ENCODE measurements around the gene ADTRP.

Gene ADTRP

DNA sequence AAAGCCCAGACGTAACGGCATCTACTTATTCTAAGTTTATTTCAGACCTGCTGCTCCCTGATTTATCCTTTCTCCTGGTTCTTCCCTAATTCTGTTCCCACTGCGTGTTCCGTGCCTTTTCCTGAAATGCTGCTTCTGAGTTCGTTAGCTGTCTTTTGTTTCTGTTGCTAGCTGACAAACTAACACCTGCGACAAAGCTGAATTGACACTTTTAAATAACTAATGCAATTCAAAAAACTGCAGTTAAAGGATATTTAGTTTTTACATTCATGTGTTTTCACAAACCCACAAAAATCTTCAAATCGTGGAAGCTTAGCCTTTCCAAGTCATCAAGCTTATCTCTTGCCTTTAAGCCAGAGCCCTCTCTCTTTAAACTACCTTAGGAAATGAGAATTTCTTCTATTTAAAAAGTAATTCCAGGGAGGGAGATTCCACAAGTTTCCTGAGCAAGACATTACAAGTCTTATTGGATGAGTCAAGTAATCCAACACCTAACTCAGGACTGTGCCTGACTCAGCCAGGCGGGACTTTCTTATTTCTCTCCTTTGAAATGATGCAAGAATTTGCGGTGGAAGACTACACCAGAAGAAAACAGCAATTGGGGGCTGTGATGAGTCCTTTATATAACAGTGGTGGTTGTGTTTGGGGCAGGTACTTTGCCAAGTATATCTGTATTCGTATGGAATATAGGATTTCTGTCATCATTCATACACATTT, 6.3 kb downstream of the ADTRP start:
- no peak for DNase-seq

DNA sequence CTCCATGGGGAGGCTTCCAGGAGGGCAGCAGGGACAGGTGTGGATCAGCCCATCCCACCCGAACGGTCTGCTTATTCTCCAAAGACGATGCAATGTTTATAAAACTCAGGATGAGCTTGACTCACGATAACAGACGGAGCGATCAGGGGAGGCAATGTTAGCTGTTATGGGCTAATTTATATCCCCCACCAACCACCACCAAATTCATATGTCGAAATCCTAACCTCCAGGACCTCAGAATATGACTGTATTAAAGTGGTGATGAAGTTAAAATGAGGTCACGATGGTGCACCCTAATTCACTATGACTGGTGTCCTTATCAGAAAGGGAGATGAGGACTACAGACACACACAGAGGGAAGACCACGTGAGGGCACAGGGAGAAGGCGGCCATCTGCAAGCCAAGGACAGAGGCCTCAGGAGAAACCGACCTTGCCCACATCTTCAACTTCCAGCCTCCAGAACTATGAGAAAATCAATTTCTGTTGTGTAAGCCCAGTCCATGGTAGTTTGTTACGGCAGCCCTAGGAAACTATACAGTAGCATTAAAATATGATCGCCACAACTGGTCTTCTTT, 7.0 kb downstream of the ADTRP start:
- DNase-seq, result no peak

DNA sequence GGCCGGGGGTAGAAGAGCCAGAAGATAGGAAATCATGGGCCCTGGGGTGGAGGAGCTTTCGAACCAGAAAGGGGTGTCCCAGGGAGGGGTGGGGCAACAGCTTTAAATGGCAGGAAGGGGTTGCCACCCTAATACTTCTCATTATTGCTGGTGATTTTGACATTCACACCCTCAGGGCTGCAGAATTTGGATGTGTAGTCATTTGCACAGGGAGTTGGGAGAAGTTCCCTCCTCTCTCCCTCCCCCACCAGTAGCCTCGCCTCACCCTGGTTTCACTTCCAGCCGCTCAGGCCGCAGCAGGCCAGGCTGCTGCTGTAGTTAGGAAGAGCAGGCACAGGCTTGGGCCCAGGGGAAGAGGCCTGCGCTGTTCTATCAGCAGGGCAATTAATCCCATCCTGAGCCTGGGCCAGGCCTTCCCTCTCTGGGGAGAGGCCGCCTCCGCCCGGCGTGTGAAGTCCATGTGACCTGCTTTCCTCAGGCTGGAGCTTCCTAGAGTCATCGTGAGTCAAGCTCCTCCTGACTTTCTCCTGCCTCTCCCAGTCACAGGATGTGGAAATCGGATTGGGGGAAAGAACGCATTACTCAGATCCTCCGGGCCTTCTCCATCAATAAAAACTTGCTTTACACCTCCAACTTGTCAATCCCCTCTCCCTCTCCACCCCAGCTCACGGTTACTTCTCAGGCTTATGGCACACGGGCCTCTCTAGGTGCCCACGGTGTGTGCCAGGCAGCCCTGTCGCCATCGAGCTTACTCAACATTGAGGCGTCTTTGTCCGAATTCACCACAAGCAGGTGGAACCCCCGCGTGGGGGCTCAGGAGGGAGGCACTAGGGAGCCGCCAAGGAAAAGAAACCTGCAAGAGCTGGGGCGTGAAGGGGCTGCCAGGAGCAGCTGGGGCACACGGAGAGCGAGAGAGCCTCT, 7.8 kb downstream of the ADTRP start:
- DNase-seq, result no peak

DNA sequence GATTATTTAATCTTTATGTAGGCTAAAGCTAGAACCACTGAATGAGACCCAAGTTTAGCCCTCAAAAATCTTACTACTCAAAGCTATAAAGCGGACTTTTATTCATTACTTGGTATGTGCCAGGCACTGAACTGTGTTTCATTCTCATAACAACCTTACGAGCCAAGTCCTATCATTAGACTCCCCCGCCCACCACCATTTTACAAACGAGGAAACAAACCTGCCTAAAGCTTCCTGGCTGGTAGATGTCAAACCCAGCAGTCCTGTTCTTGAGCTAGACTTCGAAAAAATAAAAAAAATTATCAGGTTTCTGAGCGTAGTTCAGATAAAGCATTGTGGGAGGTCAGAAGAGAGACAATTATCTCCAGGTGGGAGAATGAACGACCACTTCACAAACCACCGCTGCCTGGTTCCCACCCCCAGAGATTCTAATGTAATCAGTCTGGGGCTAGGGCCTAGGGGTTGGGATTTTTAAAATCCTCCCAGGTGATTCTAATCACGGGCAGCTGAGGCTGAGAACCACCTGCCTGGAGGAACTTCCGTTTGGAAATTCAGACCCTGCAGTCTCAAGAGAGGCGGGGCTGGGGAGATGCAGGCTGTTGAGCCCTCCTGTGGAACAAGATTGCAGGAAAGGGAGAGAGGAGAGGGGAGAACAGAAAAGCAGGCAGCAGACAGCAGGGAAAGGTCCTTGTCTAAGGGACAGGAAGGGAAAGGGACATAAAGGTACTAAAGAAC, 8.6 kb downstream of the ADTRP start:
- no peak for DNase-seq

DNA sequence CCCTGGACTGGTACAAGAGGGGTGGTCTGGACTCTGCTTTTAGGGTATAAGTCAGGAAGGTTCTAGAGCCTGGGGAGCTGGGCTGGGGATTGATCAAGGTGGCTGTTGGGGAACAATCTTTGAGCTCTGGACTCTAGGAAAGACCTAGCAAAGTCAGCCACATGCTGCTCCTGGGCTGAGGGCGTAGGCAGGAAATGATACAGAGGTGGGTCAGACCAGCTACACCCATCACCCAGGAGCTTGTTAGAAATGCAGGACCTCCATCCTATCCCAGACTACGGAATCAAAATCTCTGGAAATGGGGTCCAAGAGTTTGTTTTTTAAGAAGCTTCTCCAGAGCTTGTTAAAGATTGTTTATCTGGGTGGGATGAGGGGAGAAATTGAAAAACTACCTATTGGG, 9.4 kb downstream of the ADTRP start:
- no peak for DNase-seq

DNA sequence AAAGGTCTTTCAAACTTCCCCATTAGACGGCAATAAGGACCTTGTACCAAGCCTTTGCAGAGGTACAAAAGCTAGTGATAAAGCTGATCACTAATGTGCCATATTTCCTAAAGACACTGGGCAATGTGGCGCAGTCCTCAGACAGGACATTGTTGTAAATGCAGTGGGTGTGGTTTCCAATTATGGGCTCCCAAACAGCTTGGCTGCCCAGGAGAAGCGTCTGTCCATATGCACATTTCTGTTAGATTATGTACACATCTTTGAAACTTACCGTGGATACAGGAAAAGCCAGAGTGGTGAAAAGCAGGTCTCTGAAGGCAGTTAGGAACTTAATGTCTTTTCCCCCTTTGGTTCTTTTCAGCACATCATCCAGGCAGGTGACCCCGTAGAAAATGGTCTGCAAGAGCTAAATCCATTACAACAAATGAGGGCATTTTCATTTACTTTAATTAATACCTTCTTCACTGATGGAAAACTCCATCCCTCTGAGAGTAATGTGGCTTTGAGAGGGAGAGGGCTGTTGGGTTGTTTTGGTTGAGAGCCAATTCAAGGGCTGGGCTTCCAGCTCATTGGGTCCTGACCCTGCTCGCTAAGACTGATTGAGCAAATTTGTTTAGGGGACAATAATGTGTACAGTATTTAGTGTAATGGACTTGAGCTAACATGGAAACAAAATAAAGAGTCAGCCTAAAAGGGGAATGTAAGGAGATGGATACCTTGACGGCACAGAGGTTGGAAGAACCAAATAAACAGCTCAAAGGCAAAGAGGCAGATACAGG, 10.4 kb downstream of the ADTRP start:
- DNase-seq, result no peak

GRCh38 chr6:11767458-11767857, 11.1 kb downstream of the ADTRP start:
- DNase-seq, result no peak

DNA sequence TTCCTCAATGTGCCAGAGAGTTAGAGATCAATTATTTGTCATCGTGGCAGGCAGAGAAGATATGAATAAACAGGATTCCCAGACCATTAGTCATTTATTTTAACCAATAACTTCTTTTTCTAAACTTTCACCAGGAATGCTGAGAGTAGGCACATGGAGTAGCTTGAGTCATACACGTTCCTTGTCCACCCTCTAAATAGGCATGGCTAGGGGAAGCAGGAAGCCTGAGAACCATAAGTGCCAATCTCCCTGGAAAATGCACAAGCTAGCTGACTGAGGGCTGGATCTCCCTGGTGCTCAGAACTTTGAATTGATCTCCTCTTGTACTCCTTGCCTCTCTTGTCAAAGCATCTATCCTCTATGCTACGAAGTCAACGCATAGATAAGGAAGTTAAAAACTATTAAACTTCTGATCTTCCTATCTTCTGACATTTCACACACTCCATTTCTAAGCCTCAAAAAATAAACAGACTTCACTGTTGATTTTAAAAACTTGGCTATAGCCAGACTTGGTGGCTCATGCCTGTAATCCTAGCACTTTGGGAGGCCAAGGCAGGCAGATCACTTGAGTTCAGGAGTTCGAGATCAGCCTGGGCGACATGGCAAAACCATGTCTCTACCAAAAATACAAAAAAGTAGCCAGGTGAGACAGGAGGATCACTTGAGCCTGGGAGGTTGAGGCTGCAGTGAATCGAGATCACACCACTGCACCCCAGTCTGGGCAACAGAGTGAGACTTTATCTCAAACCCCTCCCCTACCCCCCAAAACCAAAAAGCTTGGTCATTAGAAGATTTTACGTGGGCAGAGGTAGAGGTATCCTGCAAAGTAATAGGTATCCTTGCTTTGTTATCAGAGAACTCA, 11.8 kb downstream of the ADTRP start:
- no peak for DNase-seq

DNA sequence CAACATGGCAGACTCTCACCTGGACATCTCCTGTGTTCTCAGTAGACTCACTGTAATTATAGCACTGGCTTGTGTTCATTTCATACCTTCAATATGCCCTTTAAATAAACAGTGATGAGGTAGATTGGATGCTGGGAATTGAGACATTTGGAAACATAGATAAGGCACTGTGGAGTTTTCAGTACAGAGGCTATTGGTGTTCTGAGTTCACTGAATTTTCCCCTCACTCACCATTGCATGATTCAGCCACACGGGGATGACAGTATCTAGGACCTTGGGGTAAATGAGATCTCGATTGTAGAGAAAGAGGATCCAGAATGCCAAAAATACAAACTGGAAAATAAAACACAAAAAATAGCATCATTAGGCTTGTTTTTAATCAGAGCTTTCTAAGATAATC, 12.6 kb downstream of the ADTRP start:
- DNase-seq, result no peak

DNA sequence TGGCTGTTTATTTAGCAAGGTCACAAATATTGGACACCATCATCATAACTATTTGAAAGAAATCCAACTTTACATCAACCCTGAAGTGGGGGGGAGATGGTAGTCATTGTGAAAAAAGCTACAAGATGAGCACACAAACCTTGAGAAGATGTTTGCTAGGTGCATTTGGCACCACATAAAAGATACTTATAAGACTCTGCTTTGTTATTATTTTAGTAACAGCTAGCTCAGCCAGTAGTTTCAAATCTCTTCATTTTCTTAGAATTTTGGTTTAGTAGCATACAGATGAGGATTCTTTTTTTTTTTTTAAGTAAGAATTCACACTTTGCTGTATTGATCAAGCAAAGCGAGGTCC, 14.4 kb downstream of the ADTRP start:
- no peak for DNase-seq

DNA sequence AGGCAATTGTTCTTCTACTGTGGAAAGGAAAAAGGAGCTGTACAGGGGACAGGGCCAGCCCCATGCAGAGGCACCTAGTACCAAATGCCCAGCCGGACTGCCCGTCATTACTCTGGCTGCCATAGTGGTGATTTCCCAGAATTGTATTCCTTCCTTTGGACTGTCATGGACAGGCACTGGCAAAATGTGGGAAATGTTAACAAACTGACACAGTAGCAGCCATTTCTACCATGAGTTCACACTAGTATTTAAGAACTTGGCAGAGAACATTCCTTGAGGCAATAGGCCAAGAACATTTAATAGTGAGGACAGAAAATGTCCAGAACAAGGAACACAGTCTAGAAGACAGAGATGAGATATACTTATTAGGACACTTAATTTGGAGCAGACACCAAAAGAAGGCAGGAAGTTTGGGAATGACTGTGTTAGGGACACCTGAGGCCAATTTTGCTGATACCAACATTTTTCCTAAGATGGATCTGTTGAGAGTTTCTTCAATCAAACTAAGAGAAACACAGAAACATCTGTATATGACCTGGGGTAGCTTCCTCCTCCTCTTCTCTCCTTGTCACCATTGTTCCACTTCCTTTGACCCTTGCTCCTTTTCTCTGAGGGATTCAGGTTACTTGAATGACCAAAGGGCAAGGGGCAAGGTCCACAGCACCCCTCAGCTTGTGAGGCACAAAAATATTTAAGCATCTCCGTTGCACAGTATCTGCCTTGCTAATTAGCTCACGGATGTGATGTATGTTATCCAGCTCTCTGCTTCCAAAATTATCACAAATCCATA, 14.9 kb downstream of the ADTRP start:
- no peak for DNase-seq

GRCh38 chr6:11762794-11763459, 15.7 kb downstream of the ADTRP start:
- DNase-seq, result no peak

DNA sequence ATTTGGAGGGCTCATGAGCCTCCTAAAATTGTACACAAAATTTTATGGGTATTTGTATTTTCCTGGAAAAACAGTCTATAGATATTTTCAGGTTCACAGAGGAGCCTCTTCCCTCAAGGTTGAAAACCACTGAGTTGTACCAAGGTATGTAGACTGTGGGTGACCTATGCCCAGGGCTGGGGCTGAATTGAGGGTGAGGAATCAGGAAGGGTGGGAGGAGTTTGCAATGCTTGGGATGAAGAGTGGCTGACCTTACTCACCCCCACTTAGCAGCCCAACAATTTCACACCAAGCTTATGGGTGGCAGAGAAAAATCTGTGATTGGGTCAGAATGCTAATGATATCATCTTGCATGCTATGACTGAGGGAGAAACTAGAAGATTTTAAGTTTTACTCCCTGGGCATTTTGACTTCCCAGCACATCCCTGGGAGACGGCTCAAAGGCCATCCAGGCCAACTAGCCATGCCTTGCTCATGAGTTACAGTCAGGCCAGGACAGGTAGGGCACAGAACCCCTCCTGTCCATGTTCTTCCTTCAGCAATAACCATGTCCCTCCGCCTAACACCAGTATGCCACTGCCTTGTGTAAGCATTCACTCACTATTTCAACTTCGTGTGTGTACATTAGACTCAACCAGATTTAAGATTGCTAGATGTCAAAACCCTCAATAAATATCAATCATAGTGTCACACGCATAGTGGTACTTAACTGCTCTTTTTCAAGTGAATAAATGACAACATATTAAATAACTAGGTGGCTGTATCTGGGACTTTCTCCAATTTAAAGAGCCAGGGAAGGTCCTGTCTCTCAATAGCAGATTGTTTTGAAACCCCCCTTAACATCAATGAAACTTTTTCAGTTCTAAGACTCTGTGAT, 16.6 kb downstream of the ADTRP start:
- DNase-seq, result no peak

DNA sequence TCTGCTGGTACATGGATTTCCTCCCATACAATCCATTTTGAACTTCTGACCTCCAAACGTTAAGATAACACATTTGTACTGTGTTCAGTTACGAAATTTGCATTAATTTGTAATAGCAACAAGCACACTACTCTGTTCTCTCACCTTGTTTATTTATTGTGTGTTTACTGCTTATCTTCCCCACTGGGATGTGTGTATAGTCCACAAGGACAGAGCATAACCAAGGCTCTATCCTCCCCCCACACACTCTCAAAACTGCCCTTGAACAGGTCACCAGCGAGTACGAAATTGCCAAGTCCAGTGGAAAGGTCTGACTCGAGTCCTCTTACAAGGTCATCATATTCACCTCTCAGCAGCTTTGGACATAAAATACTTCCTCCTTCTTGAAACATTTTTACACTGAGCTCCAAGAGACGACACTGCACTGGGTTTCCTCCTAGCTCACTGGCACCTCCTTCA, 18.6 kb downstream of the ADTRP start:
- no peak for DNase-seq

GRCh38 chr6:11758878-11759277, 19.7 kb downstream of the ADTRP start:
- DNase-seq, result no peak

- no peak for DNase-seq
Observed at GRCh38 chr6:11756726-11757125, 21.9 kb downstream of the ADTRP start.

DNA sequence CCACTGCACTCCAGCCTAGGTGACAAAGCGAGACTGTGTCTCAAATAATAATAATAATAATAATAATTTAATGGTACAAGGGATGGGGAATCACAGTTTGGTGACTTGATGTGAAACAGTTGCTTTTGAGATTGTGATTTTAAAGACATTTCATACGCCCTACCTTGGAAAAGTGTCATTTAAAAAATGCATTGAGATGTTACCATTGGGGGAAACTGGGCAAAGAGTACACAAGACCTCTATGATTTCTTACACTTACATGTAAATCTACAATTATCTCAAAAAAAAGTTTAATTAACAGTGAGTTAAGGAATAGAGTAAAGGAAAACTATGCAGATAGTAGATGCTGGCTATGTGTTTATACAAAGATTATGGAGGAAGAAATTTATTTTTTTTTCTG, 22.3 kb downstream of the ADTRP start:
- DNase-seq, result no peak

GRCh38 chr6:11755725-11756124, 22.9 kb downstream of the ADTRP start:
- DNase-seq, result no peak

All from NCI-H1048 (cell line).